ENCODE data around the gene PNMA6A.
"Not testable (repeated sequence)": the region's sequence is repeated elsewhere in the genome, so short reads cannot be mapped to it uniquely, and the experiment has no call there.

Gene PNMA6A

DNA sequence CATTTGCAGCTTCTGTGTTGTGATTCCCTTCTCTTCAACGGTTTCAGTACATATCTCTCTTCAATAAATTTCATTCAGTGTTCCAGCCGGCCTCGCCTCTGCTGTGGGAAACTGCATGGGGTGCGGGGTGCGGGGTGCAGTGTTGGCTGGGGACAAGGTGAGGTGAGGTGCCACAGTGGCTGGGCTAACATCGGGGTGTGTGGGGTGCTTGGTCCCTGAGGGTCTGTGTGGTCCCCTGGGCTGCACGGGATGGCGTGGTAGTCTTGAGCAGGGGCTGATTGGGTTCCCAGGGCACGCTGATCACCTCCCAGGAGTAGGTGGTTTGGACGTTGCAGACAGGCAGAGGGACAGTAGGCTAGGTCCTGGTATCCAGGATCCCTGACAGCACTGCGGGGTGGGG is 2.7 kb downstream of the PNMA6A start:
- Histone ChIP-seq H3K36me3 (ENCODE audit: control insufficient read depth in 1 of 2, insufficient read depth in 2 of 2, low read depth in 1 of 2, low read length in 2 of 2) (no peaks in the 10 kb centered on the region), H3K4ac (ENCODE audit: low read depth in 1 of 2, low read length in 2 of 2) (no peak overlapping the region)
- WGBS: 96% methylated on average over 7 of the region's 11 CpGs

DNA sequence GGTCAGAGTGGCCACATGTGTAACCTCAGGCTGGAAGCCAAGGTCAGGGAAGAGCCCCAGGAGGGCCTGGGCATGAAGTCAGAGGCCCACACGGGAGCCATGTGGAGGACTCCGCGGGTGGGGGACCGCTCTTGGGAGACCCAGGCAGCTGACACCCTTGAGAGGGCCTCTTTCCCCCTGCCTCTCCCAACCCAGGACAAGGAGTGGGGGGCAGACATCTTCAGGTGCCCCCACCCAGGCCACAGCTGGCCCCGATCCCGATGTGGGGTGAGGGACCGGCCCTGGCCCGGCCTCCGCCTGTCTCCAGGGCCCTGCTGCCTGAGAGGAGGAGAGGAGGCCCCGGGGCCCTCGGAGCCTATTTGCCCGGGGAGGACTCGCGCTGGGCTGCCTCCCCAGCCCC is 3.1 kb downstream of the PNMA6A start:
- H3K4me1 ChIP-seq (ENCODE audit: control insufficient read depth, insufficient read depth, low read depth, low read length): no peaks in the 10 kb centered on the region
- WGBS: 86% methylated on average over 1 of the region's 14 CpGs
- no peak for DNase-seq
- H2BK120ac ChIP-seq (ENCODE audit: low read depth, low read length): no peak overlapping the region
- H3K9me3 ChIP-seq (ENCODE audit: control insufficient read depth, low read length): no peaks in the 10 kb centered on the region
- H3K23ac ChIP-seq (ENCODE audit: low read length in 2 of 2): no peak overlapping the region
- no peaks in the 10 kb centered on the region for H3K36me3 ChIP-seq (ENCODE audit: control insufficient read depth in 1 of 2, insufficient read depth in 2 of 2, low read depth in 1 of 2, low read length in 2 of 2)
- no peaks in the 10 kb centered on the region for H3K79me1 ChIP-seq (replicated peaks; ENCODE audit: low read length, poor library complexity, severe bottlenecking)
- no peak overlapping the region for H3K4me2 ChIP-seq (ENCODE audit: low read length, poor library complexity, severe bottlenecking)
- H4K91ac ChIP-seq (ENCODE audit: low read length): no peak overlapping the region
- H3K4me3 ChIP-seq (ENCODE audit: insufficient read depth in 1 of 2, low read depth in 1 of 2, low read length in 2 of 2): no peak overlapping the region
- no peak overlapping the region for H2BK12ac ChIP-seq (ENCODE audit: low read length in 2 of 2)
- H2AFZ ChIP-seq (ENCODE audit: low read depth, low read length): no peak overlapping the region
- H4K8ac ChIP-seq (ENCODE audit: low read length): no peak overlapping the region
- H3K14ac ChIP-seq (ENCODE audit: low read length in 2 of 2): no peak overlapping the region
- H2AK5ac ChIP-seq (ENCODE audit: low read length, severe bottlenecking): no peak overlapping the region
- H3K27me3 ChIP-seq (ENCODE audit: control insufficient read depth in 1 of 2, insufficient read depth in 1 of 2, low read length in 2 of 2): no peaks in the 10 kb centered on the region
- no peak overlapping the region for H3K27ac ChIP-seq (ENCODE audit: low read length, poor library complexity, severe bottlenecking)
- no peak overlapping the region for H2BK15ac ChIP-seq (ENCODE audit: low read depth, poor library complexity, severe bottlenecking)
- H3K4ac ChIP-seq (ENCODE audit: low read depth in 1 of 2, low read length in 2 of 2): no peak overlapping the region
- no peak overlapping the region for H2BK5ac ChIP-seq (ENCODE audit: low read depth, low read length, poor library complexity, severe bottlenecking)
- H3K9ac ChIP-seq (ENCODE audit: low read length): no peak overlapping the region
- H3K18ac ChIP-seq (ENCODE audit: low read depth in 1 of 2, low read length in 2 of 2): no peak overlapping the region

More for the DNA sequence above, 2.7 kb downstream of the PNMA6A start:
- H3K4me3 ChIP-seq (ENCODE audit: insufficient read depth in 1 of 2, low read depth in 1 of 2, low read length in 2 of 2): no peak overlapping the region
- H4K8ac ChIP-seq (ENCODE audit: low read length): no peak overlapping the region
- no peak overlapping the region for H3K27ac ChIP-seq (ENCODE audit: low read length, poor library complexity, severe bottlenecking)
- H2BK120ac ChIP-seq (ENCODE audit: low read depth, low read length): no peak overlapping the region
- no peaks in the 10 kb centered on the region for H3K9me3 ChIP-seq (ENCODE audit: control insufficient read depth, low read length)
- no peak overlapping the region for H2BK5ac ChIP-seq (ENCODE audit: low read depth, low read length, poor library complexity, severe bottlenecking)
- no peaks in the 10 kb centered on the region for H3K27me3 ChIP-seq (ENCODE audit: control insufficient read depth in 1 of 2, insufficient read depth in 1 of 2, low read length in 2 of 2)
- H2BK12ac ChIP-seq (ENCODE audit: low read length in 2 of 2): no peak overlapping the region
- H3K9ac ChIP-seq (ENCODE audit: low read length): no peak overlapping the region
- H2AK5ac ChIP-seq (ENCODE audit: low read length, severe bottlenecking): no peak overlapping the region
- no peak overlapping the region for H3K18ac ChIP-seq (ENCODE audit: low read depth in 1 of 2, low read length in 2 of 2)
- no peak for DNase-seq
- no peak overlapping the region for H3K14ac ChIP-seq (ENCODE audit: low read length in 2 of 2)
- H2BK15ac ChIP-seq (ENCODE audit: low read depth, poor library complexity, severe bottlenecking): no peak overlapping the region
- no peak overlapping the region for H2AFZ ChIP-seq (ENCODE audit: low read depth, low read length)
- no peaks in the 10 kb centered on the region for H3K4me1 ChIP-seq (ENCODE audit: control insufficient read depth, insufficient read depth, low read depth, low read length)
- H3K23ac ChIP-seq (ENCODE audit: low read length in 2 of 2): no peak overlapping the region
- H3K4me2 ChIP-seq (ENCODE audit: low read length, poor library complexity, severe bottlenecking): no peak overlapping the region
- H3K79me1 ChIP-seq (replicated peaks; ENCODE audit: low read length, poor library complexity, severe bottlenecking): no peaks in the 10 kb centered on the region
- H4K91ac ChIP-seq (ENCODE audit: low read length): no peak overlapping the region

DNA sequence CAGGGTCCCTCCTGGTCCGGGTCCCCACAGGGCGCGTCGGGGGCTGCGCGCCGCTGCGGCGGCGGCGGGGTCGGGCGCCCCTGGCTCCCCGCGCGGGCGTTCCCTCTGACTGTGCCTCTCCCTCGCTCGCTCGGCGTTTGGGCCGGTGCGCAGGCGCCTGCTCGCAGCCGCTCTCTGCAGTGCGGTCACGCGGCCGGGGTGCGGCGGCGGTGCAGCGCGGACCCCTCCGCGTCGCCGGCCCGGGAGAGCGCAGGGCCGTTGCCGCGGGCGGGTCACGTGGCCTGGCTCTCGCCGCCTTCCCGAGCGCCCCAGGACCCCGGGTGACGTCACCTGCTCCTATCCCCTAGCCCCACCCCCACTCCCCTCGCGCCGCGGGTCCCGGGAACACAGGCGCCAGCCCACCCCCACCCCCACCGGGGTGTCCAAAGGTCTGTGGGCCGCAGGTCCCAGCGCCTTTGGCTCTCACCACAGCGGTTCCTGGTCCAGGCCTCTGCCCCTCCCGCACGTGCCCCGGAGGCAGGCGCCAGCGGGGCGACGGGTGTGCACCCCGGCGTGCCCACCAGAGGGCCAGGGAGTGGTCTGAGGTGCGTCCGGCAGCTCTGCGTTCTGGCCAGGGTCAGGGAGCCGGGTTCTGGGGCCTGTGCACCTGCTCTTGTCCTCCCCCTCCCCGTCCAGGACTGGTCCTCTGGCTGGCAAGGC is 5.3 kb downstream of the PNMA6A start:
- H3K4me3 ChIP-seq (ENCODE audit: insufficient read depth in 1 of 2, low read depth in 1 of 2, low read length in 2 of 2); H2BK120ac ChIP-seq (ENCODE audit: low read depth, low read length); H3K14ac ChIP-seq (ENCODE audit: low read length in 2 of 2); H2BK15ac ChIP-seq (ENCODE audit: low read depth, poor library complexity, severe bottlenecking); H3K4me1 ChIP-seq (ENCODE audit: control insufficient read depth, insufficient read depth, low read depth, low read length); H3K4ac ChIP-seq (ENCODE audit: low read depth in 1 of 2, low read length in 2 of 2); H3K36me3 ChIP-seq (ENCODE audit: control insufficient read depth in 1 of 2, insufficient read depth in 2 of 2, low read depth in 1 of 2, low read length in 2 of 2); H3K9me3 ChIP-seq (ENCODE audit: control insufficient read depth, low read length); H4K8ac ChIP-seq (ENCODE audit: low read length); H3K27me3 ChIP-seq (ENCODE audit: control insufficient read depth in 1 of 2, insufficient read depth in 1 of 2, low read length in 2 of 2); H2BK12ac ChIP-seq (ENCODE audit: low read length in 2 of 2); H2BK5ac ChIP-seq (ENCODE audit: low read depth, low read length, poor library complexity, severe bottlenecking); H3K79me1 ChIP-seq (replicated peaks; ENCODE audit: low read length, poor library complexity, severe bottlenecking); H3K23ac ChIP-seq (ENCODE audit: low read length in 2 of 2); H2AFZ ChIP-seq (ENCODE audit: low read depth, low read length); H2AK5ac ChIP-seq (ENCODE audit: low read length, severe bottlenecking); H3K4me2 ChIP-seq (ENCODE audit: low read length, poor library complexity, severe bottlenecking); H3K27ac ChIP-seq (ENCODE audit: low read length, poor library complexity, severe bottlenecking); H3K9ac ChIP-seq (ENCODE audit: low read length); H3K18ac ChIP-seq (ENCODE audit: low read depth in 1 of 2, low read length in 2 of 2); DNase-seq; H4K91ac ChIP-seq (ENCODE audit: low read length): not testable (repeated sequence)
- no CpG with 5 or more reads among the region's 76 CpGs for WGBS

- not testable (repeated sequence) for H2BK12ac ChIP-seq (ENCODE audit: low read length in 2 of 2); H3K18ac ChIP-seq (ENCODE audit: low read depth in 1 of 2, low read length in 2 of 2); DNase-seq; H3K4me1 ChIP-seq (ENCODE audit: control insufficient read depth, insufficient read depth, low read depth, low read length); H2BK15ac ChIP-seq (ENCODE audit: low read depth, poor library complexity, severe bottlenecking); H3K36me3 ChIP-seq (ENCODE audit: control insufficient read depth in 1 of 2, insufficient read depth in 2 of 2, low read depth in 1 of 2, low read length in 2 of 2); H3K4me2 ChIP-seq (ENCODE audit: low read length, poor library complexity, severe bottlenecking); H2AK5ac ChIP-seq (ENCODE audit: low read length, severe bottlenecking); H4K8ac ChIP-seq (ENCODE audit: low read length); H3K27ac ChIP-seq (ENCODE audit: low read length, poor library complexity, severe bottlenecking); H2AFZ ChIP-seq (ENCODE audit: low read depth, low read length); H3K79me1 ChIP-seq (replicated peaks; ENCODE audit: low read length, poor library complexity, severe bottlenecking); H3K9ac ChIP-seq (ENCODE audit: low read length); H3K4me3 ChIP-seq (ENCODE audit: insufficient read depth in 1 of 2, low read depth in 1 of 2, low read length in 2 of 2); H3K9me3 ChIP-seq (ENCODE audit: control insufficient read depth, low read length); H4K91ac ChIP-seq (ENCODE audit: low read length); H3K4ac ChIP-seq (ENCODE audit: low read depth in 1 of 2, low read length in 2 of 2); H2BK120ac ChIP-seq (ENCODE audit: low read depth, low read length); H3K14ac ChIP-seq (ENCODE audit: low read length in 2 of 2); H2BK5ac ChIP-seq (ENCODE audit: low read depth, low read length, poor library complexity, severe bottlenecking); H3K23ac ChIP-seq (ENCODE audit: low read length in 2 of 2)
- H3K27me3 ChIP-seq (ENCODE audit: control insufficient read depth in 1 of 2, insufficient read depth in 1 of 2, low read length in 2 of 2): peaks cover 0 to 40% of the 10 kb centered on the region in 2 experiments
- WGBS: 73% methylated on average over 3 of the region's 23 CpGs
Observed at GRCh38 chrX:153083238-153083923, 11.1 kb downstream of the PNMA6A start.
